Measurements from ENCODE around the gene UCHL3.

DNA sequence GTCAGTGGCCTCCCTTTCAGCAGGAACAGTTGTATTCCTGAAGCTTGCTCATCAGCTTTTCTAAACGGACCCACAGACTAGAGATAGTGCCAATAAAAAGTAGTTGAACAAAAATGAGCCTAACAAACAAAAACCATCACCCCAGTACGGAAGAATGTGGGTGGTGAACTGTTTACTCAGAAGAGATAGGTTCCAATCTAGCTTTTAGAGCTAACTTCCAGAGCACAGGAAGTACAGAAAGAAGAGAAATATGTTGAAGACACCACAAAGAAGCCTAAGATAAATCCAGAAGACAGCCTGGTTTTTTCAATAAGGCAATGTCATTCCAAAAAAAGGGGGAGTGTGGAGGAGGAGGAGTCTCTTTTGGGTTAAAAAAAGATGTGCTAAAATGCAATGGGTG, 83.7 kb downstream of the UCHL3 start:
- TF ChIP-seq, protein P1, sequence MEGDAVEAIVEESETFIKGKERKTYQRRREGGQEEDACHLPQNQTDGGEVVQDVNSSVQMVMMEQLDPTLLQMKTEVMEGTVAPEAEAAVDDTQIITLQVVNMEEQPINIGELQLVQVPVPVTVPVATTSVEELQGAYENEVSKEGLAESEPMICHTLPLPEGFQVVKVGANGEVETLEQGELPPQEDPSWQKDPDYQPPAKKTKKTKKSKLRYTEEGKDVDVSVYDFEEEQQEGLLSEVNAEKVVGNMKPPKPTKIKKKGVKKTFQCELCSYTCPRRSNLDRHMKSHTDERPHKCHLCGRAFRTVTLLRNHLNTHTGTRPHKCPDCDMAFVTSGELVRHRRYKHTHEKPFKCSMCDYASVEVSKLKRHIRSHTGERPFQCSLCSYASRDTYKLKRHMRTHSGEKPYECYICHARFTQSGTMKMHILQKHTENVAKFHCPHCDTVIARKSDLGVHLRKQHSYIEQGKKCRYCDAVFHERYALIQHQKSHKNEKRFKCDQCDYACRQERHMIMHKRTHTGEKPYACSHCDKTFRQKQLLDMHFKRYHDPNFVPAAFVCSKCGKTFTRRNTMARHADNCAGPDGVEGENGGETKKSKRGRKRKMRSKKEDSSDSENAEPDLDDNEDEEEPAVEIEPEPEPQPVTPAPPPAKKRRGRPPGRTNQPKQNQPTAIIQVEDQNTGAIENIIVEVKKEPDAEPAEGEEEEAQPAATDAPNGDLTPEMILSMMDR (IDR thresholded peaks at IDR 0.05): no peak
- TF ChIP-seq POLR2A (IDR thresholded peaks at IDR 0.05): no peak
